Prostate gland (tissue), 2 donors: ENCODE results near the gene DBX1. TPM values are rescaled to one million over a fixed set of nuclear protein-coding genes. Genes with fewer than 3 reads are reported as not detected.

ENCODE experiments used
- DNase-seq: peaks from one replicate; pipeline ENCODE4 v3.0.0-alpha.2; 2019; ENCODE audit warnings: low spot score
- H3K27ac ChIP-seq, 2 donors: fragments of 200-600 bp; sonication (generic); 2 replicates each; pipeline ENCODE4 v1.5.1; 2017 to 2019
- H3K27me3 ChIP-seq: fragments of 200-600 bp; sonication (generic); replicated peaks from 2 replicates; pipeline ENCODE4 v1.5.1; 2019; ENCODE audit not compliant: insufficient read depth
- H3K36me3 ChIP-seq, 2 donors: fragments of 200-600 bp; sonication (generic); 1 replicate in 1 of 2; 2 replicates in 1 of 2; pipeline versions ENCODE4 v1.5.1 to v1.8.1; 2017 to 2019
- H3K4me1 ChIP-seq: fragments of 200-600 bp; sonication (generic); replicated peaks from 2 replicates; pipeline ENCODE4 v1.5.1; 2019
- H3K4me3 ChIP-seq, 2 donors: fragments of 200-600 bp; sonication (generic); 2 replicates each; pipeline ENCODE4 v1.5.1; 2017 to 2019
- H3K9me3 ChIP-seq: fragments of 200-600 bp; sonication (generic); 2 replicates; pipeline ENCODE4 v1.5.1; 2017
- CTCF ChIP-seq, 4 experiments: fragments of 200-600 bp in 2 of 4; fragments of 450-650 bp in 2 of 4; sonication (generic) in 2 of 4; IDR thresholded peaks; 1 replicate in 3 of 4; 2 replicates in 1 of 4; pipeline ENCODE4 v1.5.1; 2016 to 2019; ENCODE audit warnings: antibody characterized with exemption in 4 of 4, mild to moderate bottlenecking in 2 of 4, moderate library complexity in 2 of 4
- POLR2A ChIP-seq: fragments of 450-650 bp; IDR thresholded peaks from one replicate; pipeline ENCODE4 v1.6.1; 2016; ENCODE audit warnings: antibody characterized with exemption, mild to moderate bottlenecking
- POLR2AphosphoS5 ChIP-seq: sonication (generic); formaldehyde crosslinking; IDR thresholded peaks from one replicate; pipeline ENCODE4 v1.6.1; 2017; ENCODE audit warnings: antibody characterized with exemption
- WGBS: methylation state at CpG from one replicate; pipeline ENCODE4 v1.1.5; 2018; 5-methylcytosine and 5-hydroxymethylcytosine counted together
- intact Hi-C: fragments of 100-400 bp; cut with DNase I; formaldehyde crosslinking; loops from one replicate; pipeline ENCODE4 v1.14.2; 2022
- total RNA-seq, 2 donors: library from RNA; depleted of rRNA; stranded (reverse); fragments of >200 nt; gene quantifications; one replicate each; pipeline ENCODE4 v1.1.0, GENCODE V29; 2016

DBX1 gene
- total RNA-seq, 2 donors from 2014 or later = not detected

GRCh38 chr11:20154381-20154780, 5.9 kb downstream of the DBX1 start:
- 92% methylated on average over 1 of the region's 1 CpG for WGBS
- Histone ChIP-seq H3K36me3 (no peaks in the 10 kb centered on the region), H3K27me3 (peaks cover 40% of the 10 kb centered on the region), H3K4me3 (no peak overlapping the region), H3K27ac (no peak overlapping the region), H3K9me3 (no peaks in the 10 kb centered on the region), H3K4me1 (no peaks in the 10 kb centered on the region)
- intact Hi-C loops = no loop called here
- TF ChIP-seq POLR2AphosphoS5 = no peak
- TF ChIP-seq POLR2A = no peak
- TF ChIP-seq CTCF (IDR thresholded peaks at IDR 0.05) = no peak
- no peak for DNase-seq

- 70% methylated on average over 4 of the region's 4 CpGs for WGBS
- TF ChIP-seq POLR2AphosphoS5 (no peak), CTCF (IDR thresholded peaks at IDR 0.05) (no peak), POLR2A (no peak)
- no peak overlapping the region for H3K27ac ChIP-seq
- H3K4me1 ChIP-seq = no peaks in the 10 kb centered on the region
- H3K4me3 ChIP-seq = no peak overlapping the region
- no peaks in the 10 kb centered on the region for H3K27me3 ChIP-seq
- no peaks in the 10 kb centered on the region for H3K36me3 ChIP-seq
- no peaks in the 10 kb centered on the region for H3K9me3 ChIP-seq
- intact Hi-C loops = no loop called here
- no peak for DNase-seq
Measured at GRCh38 chr11:20138707-20139106, 21.6 kb downstream of the DBX1 start.

GRCh38 chr11:20137637-20138036, 22.6 kb downstream of the DBX1 start:
- no peak overlapping the region for H3K27ac ChIP-seq
- H3K36me3 ChIP-seq = no peaks in the 10 kb centered on the region
- intact Hi-C loops = no loop called here
- DNase-seq = no peak
- no peaks in the 10 kb centered on the region for H3K27me3 ChIP-seq
- no peaks in the 10 kb centered on the region for H3K9me3 ChIP-seq
- H3K4me3 ChIP-seq = no peak overlapping the region
- no peaks in the 10 kb centered on the region for H3K4me1 ChIP-seq
- TF ChIP-seq POLR2AphosphoS5 (no peak), POLR2A (no peak), CTCF (IDR thresholded peaks at IDR 0.05) (no peak)

GRCh38 chr11:20134991-20135736, 25.1 kb downstream of the DBX1 start:
- no peaks in the 10 kb centered on the region for H3K27me3 ChIP-seq
- 85% methylated on average over 5 of the region's 5 CpGs for WGBS
- intact Hi-C loops = loop anchor here (5.0 kb wide), 1 partner anchor 578 kb away; no protein-coding TSS in a partner anchor
- DNase-seq = no peak
- no peak overlapping the region for H3K27ac ChIP-seq
- H3K4me1 ChIP-seq = no peaks in the 10 kb centered on the region
- H3K36me3 ChIP-seq = no peaks in the 10 kb centered on the region
- no peak overlapping the region for H3K4me3 ChIP-seq
- H3K9me3 ChIP-seq = no peaks in the 10 kb centered on the region
- TF ChIP-seq POLR2AphosphoS5 (no peak), CTCF (IDR thresholded peaks at IDR 0.05) (no peak), POLR2A (no peak)

GRCh38 chr11:20132667-20133039, 27.6 kb downstream of the DBX1 start:
- H3K27ac ChIP-seq = no peak overlapping the region
- no peaks in the 10 kb centered on the region for H3K27me3 ChIP-seq
- TF ChIP-seq POLR2A (no peak), POLR2AphosphoS5 (no peak)
- no peak overlapping the region for H3K4me3 ChIP-seq
- WGBS = 53% methylated on average over 8 of the region's 8 CpGs
- H3K4me1 ChIP-seq = no peaks in the 10 kb centered on the region
- H3K36me3 ChIP-seq = no peaks in the 10 kb centered on the region
- intact Hi-C loops = loop anchor here (1.0 to 5.0 kb wide), 2 partner anchors 181 to 575 kb away; no protein-coding TSS in a partner anchor
- no peaks in the 10 kb centered on the region for H3K9me3 ChIP-seq
- DNase-seq = no peak
